NCI-H748 (cell line): Measurements from ENCODE around the gene NTM.

Source experiments
- DNase-seq: peaks from one replicate; lab custom pipeline; 2025; ENCODE audit not compliant: unreplicated experiment; lab: John Stamatoyannopoulos, UW

NTM gene

DNA sequence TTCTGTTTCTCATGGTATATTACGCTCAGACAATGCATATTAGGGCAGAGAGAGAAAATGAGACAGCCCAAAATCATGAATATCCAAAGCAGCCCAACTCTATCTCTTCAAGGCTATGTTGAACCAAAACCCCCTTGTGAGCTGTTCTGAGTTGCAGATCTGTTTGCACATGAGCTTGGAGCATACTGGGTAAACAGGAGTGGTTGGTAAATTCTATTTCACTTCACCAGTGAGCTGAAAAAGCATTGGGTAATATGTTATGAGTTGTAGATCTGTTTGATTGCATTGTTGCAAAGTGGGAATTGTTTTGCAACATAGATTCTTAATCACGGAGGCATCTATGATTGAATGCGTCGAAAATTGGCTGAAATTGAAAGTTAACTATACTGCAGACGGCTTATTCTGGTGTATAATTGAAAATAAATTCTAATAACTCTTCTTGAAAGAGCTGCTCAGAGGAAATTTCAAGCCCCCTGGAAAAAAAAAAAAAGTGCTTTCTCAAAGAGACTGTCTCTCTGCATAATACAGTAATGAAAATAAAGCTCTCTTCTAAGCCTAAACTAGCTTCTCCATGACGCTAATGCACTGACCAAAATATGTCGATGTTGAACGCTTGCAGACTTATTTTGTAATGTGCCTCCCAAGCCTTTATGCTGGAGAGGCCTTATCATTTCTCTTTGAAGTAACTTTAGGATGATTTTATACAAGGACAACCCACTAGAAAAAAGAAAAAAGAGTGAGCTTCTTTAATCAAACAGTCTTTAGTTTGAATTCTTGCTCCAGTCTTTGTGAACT, 263.7 kb downstream of the NTM start:
- DNase-seq: peak; percentile 1

DNA sequence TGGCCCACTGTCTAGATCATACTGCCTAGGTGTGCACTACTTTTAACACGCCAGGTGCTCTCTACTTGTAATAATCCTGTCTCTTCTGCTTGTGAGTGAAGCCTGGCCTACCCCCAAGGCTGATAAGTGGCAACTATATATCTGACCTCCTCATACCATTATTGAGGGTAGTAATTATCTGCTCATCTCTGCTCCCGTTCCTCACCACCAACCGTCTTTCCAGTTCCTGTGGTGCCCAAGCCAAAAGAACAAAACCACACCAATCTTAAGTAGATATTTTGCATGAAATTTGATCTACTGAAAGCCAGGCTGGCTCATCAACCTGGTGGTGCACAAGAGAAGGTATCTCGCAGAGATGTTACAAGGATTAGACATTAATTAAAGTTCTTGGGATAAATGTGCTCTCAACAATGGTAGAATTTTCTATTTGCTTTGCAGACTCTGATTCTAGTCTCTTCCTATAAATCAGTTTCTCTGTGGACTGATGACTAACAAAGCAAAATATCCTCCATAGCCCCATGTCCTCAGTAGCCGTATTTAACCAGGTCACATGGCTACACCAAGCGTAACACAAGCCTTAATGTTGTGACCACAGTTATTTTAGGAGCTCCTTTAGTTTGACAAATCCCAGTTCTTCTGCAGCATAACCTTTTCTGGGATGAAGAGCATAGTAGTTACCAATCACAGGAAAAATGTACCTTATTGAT, 267.2 kb downstream of the NTM start:
- DNase-seq: peak; percentile 47

DNA sequence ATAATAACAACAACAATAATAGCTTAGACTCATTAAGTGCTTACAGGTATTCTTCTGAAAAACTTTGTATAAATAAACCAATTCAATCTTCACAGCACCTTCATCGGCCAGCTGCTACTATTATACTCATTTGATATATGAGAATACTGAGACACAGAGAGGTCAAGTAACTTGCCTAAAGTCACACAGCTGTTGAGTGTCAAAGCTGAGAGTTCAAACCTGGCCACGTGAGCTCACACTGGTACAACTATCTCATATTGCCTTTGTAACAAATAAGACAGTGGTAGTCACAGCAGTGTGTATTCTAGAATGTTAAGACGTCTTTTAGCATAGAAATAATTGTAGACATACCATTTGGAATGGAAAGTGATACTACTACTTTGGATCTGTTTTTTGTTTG, 268.5 kb downstream of the NTM start:
- DNase-seq: no peak

DNA sequence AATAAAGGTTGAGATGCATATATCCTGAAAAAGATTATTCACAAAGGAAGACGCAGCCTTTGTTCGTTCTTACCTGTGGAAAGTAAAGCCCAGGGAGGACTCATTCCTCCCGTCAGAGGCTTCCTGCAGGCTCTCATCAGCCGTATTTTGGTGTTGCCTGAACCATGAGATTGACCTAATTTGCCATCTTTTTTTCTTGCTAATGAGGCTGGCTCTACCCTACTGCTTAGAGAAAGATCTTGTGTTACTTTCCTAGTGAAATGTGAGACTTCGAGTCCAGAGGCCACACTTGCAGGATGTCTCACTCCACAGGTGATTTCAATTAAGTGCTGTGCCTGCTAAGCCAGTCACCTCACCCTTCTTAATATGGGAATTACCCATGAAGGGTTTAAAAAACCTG, 269.9 kb downstream of the NTM start:
- no peak for DNase-seq

DNA sequence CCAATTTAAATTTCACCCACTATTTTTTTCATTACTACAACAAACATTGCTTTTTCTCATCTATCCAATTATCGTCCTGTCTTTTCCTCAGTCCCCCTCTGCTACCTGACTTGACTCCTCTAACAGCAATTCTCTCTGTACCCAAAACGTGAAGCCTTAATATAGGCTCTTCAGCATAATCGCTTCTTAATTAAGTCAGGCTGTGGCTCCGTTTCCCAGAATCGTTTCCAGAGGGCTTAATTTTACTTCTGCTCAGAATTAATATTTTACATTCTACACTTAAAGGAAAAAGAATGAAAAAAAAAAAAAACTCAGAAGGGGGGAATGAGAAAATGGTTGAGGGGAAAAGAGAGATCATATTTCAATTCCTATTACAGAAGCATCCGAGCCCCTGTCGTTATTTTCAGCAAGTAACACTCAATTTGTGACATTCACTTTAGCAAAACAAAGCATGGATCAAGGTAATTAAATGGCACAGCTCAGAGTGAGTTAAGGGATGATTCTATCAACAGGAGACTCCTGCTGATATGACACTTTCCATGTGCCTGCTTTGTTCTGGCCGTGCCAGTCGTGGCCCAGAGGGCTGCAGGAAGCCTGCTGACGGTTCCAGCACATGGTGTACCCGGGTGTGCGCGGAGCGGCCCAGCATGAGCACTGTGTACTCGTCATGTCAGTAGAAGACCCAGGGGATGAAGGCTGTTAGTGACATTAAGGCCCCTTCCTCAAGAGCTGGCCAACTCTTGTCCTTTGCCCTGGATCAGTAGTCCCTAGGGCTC, 272.5 kb downstream of the NTM start:
- DNase-seq: peak; percentile 49

DNA sequence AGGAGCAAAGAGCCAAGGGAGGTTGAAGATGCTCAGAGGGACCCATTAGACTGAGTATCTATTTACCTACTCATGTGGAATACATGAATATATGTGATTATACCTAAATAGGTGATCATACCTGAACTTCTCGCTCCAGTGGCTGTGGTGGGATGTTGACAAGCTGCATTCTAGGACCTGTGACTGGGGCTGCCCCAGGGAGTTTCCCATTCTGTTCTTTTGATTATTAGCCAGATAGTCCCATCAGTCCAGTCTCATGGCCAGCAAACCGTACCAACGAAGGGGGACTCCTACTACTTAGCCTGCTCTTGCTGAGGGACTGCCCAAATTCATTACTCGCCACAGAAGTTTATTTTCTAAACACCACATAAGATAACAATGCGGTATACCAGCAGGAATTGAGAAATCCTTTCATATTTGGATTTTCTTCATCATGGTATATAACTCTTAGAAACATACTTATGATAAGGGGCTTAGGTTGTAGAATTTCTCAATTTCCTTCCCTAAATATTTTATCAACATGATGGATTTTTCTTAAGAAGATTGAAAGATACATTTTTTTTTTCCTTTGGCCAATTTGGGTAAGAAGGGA, 273.9 kb downstream of the NTM start:
- no peak for DNase-seq

DNA sequence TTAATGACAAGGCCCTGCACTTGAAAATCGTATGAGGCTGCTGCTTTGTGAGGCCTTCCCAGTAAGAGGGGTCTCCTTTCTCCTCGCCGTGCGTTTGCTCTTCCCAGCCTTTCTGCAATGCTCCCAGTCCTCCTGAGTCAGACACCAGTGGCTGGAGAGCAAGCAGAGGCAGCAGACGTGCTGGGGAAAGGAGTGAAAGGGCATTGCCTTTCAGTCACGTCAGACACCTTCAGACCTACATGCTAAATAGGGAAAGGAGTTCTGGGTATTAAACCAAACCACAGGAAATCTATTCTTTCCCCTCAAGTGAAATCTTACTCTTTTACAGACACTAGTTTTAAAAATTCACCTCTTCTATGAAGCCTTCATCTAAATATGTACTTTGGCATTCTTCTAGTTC, 274.8 kb downstream of the NTM start:
- no peak for DNase-seq

DNA sequence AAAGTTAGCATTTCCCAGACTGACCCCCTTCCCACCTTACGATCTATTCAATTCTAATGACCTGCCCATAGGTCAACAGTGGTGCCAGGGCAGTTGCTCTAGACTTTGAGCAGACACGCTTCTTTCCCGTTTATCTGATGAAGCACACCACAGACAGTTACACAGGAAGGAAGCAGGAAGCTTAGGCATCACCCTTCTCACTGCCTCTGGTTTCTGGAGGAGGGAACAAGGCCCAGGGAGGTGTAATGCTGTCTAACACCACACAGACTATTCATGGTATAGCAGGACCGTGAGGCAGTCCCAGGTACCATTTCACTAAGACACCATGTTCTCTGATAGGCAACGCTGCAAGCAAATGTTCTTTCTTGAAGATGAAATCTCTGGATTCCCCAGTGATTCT, 279.4 kb downstream of the NTM start:
- DNase-seq: peak; percentile 30

DNA sequence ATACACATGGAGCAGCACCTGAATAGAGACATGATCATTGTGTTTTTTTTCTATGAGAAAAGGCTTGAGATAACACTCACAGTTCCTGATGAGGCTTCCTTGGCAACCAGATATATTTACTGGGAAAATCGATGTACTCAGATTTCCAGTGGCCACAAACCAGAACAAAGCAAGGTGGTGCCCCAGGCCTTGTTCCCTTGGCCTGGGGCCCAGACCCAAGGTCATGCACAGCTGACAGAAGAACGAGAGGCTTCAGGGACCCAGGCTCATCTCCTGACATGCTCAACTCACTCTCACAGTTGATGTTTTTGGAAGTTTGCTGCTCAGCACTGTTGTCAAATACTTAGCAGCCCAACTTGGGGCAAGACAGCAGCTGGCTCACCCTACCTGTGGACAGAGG, 281.8 kb downstream of the NTM start:
- peak; percentile 64 for DNase-seq

DNA sequence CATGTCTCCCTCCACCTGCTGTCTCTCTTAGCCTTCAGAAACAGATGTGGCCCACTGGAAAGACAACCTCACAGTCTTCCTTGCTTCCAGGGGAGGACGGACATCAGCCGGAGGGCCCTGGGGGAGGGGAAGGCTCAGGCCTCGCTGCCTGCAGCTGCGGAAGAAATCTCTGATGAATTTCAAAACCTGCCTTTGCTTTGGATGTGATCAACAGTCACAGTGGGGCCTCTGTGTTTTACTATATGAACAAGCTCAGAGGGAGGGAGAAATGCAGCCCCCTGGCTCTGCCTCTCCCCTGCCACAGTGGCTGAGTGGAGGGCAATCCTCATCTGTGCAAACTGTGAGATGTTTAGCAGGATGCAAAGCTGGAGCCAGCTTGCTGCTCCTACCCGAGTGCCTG, 282.8 kb downstream of the NTM start:
- DNase-seq: no peak

DNA sequence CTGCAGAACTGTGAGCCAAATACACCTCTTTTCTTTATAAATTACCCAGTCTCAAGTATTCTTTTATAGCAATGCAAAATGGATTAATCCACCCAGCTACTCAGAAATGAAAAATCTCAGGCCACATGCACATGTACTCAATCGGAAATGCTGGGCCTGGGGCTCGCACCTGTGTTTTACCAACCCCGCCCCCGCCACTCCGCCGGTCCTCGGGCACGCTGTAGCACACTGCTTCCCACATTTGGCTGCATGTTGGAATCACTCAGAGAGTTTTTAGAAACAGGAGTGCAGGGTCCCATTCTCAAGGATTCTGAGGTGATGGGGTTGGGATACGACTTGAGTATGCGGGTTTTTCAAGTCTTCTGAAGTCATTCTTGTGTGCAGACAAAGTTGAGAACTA, 284.4 kb downstream of the NTM start:
- DNase-seq: no peak

DNA sequence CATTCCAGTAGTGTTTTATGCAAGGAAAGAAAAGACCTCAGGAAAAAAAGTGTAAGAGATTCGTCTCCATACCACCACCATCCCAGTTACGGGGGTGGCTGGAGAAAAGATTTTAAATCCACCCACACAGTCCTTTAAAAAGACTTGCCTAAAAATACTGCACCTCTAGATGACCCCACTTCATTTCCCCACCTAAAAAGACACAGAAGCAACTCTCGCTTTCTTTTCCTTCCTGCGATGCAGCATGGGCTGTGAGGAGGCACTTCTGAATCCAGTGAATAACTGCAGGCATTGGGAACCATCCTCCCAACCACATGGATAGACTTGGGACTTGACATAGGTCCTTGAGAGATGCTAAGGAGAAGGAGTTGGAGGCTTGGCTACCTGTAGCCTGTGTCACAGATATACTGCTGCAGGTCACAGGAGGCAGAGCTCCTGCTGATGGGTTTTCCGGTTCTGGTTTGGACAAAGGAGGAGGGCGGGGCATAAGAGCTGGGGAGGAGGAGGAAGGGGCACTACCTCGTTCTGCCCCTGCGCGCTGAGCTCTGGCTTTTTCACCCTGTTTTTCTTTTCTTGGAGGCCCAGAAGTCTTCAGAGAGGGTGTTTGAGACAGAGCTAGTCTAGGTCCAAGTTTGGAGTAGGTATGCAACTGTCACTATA, 285.9 kb downstream of the NTM start:
- DNase-seq: peak; percentile 5

DNA sequence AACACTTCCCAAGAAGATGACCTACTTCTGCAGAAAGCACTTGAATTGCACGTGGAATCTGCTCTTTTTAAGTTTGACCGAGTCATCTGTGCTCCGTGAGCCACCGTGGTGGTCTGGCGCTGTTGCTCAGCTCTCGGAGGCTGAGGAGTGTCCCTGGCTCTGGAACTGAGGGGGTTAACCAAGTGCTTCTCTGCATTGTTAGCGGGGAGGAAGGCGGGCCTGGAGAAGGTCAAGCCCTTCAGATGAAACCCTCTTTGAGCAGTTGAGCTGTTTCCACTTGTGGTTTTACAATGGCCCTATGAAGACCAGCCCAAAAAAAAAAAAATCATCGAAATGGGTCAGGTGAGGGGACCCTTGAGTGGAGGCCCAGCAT, 286.4 kb downstream of the NTM start:
- DNase-seq: no peak

DNA sequence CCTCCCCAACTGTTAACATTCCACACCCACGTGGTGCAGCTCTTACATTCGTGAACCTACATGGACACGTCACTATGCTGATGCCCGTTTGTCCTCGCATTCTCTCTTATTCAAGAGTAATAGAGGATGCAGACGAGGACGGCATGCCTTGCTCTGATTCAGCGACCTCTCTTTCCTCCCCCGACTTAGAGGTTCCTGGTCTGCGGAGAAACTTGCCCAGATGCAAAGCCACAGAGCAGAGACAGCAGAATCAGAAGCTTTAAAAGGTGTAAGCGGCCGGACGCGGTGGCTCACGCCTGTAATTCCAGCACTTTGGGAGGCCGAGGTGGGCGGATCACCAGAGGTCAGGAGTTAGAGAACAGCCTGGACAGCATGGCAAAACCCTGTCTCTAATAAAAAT, 288.0 kb downstream of the NTM start:
- DNase-seq: no peak

DNA sequence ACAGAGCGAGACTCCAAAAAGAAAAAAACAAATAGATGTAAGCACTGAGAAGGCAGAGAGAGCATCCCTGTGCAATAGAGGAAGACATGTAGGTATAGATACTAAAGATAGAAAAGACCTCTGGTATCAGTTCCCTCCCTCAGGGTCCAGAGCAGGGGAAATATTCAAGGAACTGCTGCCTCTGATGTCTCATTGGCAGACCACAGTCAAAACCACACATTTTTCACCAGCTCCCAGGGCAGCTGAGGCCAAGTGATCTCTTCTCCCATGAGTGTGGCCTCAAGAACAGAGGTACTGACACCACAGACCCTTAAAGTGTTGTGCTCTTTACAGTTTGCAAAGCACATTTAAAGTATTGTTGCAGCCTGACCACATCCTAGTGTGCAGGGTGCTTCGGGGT, 288.5 kb downstream of the NTM start:
- DNase-seq: no peak

DNA sequence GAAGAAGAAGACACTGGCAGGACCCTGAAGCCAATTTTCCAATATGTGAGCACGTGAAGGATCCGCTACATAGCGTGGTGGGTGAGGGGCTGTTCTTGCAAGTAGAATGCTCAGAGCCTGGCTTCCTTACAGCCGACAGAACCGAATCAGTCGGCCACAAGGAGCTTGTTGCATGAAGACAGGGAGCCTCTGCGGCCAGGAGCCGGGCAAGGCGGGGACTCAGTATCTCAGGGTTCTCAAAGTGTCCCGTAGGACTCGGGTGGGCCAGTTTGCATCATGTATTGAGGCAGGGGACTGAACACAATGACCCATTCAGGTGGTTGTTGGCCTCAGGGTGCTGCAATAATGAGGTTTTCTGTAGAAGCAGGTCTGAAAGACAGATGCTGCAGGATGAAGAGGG, 289.5 kb downstream of the NTM start:
- DNase-seq: no peak

DNA sequence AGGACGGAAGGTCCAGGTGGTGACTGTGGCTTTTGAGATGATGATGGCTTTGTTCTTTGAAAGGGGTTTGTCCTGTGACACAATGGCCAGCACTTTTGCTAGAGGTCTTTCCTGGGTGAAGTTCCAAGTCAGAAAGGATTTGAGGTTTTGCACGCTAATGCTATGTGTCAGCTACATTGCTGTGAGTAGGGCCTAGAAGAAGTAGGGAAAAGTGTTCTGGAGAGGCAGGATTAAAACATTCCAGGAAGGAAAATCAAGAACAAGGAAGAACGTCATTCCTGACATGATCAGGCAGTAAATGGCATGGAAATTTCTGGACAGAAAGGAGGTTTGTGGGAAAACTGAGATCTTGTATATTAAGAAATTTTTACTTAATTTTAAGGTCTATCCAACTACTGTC, 290.7 kb downstream of the NTM start:
- no peak for DNase-seq

DNA sequence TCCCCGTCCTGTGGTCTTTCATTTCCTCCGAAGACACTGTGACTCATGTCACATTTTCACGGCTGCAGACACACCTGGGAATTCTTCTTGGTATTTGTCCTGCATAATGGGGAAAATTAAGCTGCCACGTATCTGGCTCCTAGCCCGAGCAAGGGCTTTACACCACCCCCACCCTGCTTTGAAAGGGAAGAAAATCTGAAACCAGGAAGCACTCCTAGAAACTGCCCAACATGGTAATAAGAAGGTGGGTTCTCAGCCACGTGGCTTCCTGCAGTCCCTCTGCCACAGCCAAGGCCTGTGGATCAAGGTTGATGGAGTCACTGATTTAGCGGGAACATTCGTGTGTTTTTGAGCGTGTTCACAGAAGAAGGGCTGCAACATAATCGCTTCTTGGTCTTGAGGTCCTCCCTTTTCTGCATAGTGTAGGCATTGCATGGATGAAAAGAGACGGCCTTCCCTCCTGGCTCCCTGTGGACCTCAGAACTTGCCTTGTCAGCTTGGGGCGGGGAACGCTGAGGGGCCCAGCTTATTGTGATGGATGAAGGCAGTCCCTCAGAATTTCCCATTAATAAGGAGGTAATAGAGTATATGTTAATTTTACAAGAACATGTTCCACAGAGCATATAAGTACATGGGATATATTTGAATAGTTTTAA, 292.0 kb downstream of the NTM start:
- peak; percentile 10 for DNase-seq

DNA sequence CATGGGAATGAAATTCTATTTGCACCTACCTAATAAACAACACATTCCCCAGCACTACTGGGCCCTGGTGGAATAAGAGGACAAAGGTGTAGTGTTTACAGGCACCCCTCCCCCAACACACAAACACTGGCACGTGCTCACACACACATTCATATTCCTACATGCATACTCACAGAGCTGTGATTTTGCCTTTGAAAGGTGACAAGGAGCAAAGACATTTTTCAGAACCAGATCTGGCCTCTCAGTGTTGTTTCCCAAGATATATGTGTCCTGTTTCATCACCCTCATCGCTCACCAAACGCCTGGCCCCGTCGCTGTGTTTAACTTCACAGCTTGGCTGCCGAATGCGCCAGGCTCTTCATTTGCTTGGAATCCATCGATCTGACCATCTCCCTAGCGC, 292.6 kb downstream of the NTM start:
- DNase-seq: no peak

DNA sequence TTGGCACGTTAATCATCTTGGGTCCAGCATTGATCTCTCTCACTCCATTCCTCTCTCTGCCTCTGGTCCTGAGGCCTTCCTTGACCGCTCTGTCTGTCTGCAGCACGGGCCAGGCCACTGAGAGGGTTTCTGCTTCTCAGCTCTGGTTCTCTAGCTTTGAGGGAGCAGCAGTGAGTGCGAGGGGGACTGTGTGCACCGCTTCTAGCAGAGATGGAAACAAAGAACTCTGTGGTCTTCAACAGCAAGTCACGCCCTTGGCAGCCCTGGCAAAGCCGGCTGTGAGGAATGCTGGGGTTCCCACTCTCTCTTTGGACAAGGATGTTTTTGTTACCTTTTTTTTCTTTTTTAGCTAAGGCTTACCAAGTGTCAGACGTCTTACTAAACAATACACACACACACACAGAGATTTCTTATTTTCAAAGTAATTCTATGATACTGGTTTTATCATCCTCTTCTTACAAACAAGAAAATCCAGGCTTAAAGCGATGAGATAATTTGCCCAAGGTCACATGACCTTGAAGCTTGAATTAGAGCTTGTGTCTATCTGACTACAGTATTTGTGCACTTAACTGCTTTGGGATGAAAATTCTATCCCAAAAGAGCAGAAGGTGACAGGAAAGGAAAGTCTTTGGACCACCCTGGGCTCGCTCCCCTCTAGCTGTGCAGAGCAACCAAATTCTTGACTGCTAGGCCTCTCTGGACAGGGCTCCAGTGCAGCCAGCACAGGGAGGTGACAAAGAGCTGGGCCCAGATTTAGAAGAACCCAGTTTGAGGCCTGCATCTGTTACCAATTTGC, 293.2 kb downstream of the NTM start:
- no peak for DNase-seq
